ENCODE data around the gene RANBP2.

Gene RANBP2

GRCh38 chr2:108778857-108779256, 59.6 kb downstream of the RANBP2 start:
- H4K20me1 ChIP-seq (ENCODE audit: control insufficient read depth, insufficient read depth, low read depth, low read length) = no peaks in the 10 kb centered on the region
- peaks cover 34% of the 10 kb centered on the region for H3K79me2 ChIP-seq (ENCODE audit: control insufficient read depth, low read length)
- peaks cover 70% of the 10 kb centered on the region for H3K36me3 ChIP-seq (ENCODE audit: control insufficient read depth, low read length)
- no peak for TF ChIP-seq CTCF (IDR thresholded peaks at IDR 0.05; ENCODE audit: low read depth, low read length, poor library complexity, severe bottlenecking)
- TF ChIP-seq EZH2phosphoT487 (IDR thresholded peaks at IDR 0.05; ENCODE audit: borderline replicate concordance, low read length) = no peak
- no peaks in the 10 kb centered on the region for H3K27me3 ChIP-seq (ENCODE audit: control insufficient read depth, low read length)
- peaks cover 86% of the 10 kb centered on the region for H3K4me1 ChIP-seq (ENCODE audit: control insufficient read depth, low read length)
- H3K9me2 ChIP-seq (replicated peaks; ENCODE audit: control insufficient read depth, low read length) = no peaks in the 10 kb centered on the region
- H3K27ac ChIP-seq (ENCODE audit: low read depth, low read length) = peak overlapping the region; percentile 98
- H3K4me2 ChIP-seq (ENCODE audit: low read length) = peak overlapping the region; percentile 76
- H3K4me3 ChIP-seq (ENCODE audit: low read length) = peak overlapping the region; percentile 57; the same call in 1 of the 2 replicates
- no peaks in the 10 kb centered on the region for H3K9me3 ChIP-seq (ENCODE audit: control insufficient read depth, insufficient read depth, low read length)
- H3F3A ChIP-seq (ENCODE audit: control insufficient read depth, insufficient read depth) = peaks cover 31% of the 10 kb centered on the region

GRCh38 chr2:108786008-108786353, 66.7 kb downstream of the RANBP2 start:
- peaks cover 9% of the 10 kb centered on the region for H3F3A ChIP-seq (ENCODE audit: control insufficient read depth, insufficient read depth)
- TF ChIP-seq EZH2phosphoT487 (IDR thresholded peaks at IDR 0.05; ENCODE audit: borderline replicate concordance, low read length) = no peak
- peak overlapping the region; percentile 88 for H3K4me2 ChIP-seq (ENCODE audit: low read length)
- H3K27ac ChIP-seq (ENCODE audit: low read depth, low read length) = peak overlapping the region; percentile 82
- peaks cover 50% of the 10 kb centered on the region for H3K4me1 ChIP-seq (ENCODE audit: control insufficient read depth, low read length)
- H3K36me3 ChIP-seq (ENCODE audit: control insufficient read depth, low read length) = peaks cover 63% of the 10 kb centered on the region
- no peaks in the 10 kb centered on the region for H3K9me3 ChIP-seq (ENCODE audit: control insufficient read depth, insufficient read depth, low read length)
- no peaks in the 10 kb centered on the region for H3K9me2 ChIP-seq (replicated peaks; ENCODE audit: control insufficient read depth, low read length)
- peaks cover 46% of the 10 kb centered on the region for H3K79me2 ChIP-seq (ENCODE audit: control insufficient read depth, low read length)
- no peaks in the 10 kb centered on the region for H4K20me1 ChIP-seq (ENCODE audit: control insufficient read depth, insufficient read depth, low read depth, low read length)
- peak overlapping the region; percentile 89 for H3K4me3 ChIP-seq (ENCODE audit: low read length)
- H3K27me3 ChIP-seq (ENCODE audit: control insufficient read depth, low read length) = no peaks in the 10 kb centered on the region

- Histone ChIP-seq H4K20me1 (ENCODE audit: control insufficient read depth, insufficient read depth, low read depth, low read length) (no peaks in the 10 kb centered on the region), H3K9me3 (ENCODE audit: control insufficient read depth, insufficient read depth, low read length) (no peaks in the 10 kb centered on the region), H3K9me2 (replicated peaks; ENCODE audit: control insufficient read depth, low read length) (no peaks in the 10 kb centered on the region), H3K79me2 (ENCODE audit: control insufficient read depth, low read length) (peaks cover 46% of the 10 kb centered on the region), H3K4me2 (ENCODE audit: low read length) (peak within 1 kb of the TSS; percentile 88), H3K27me3 (ENCODE audit: control insufficient read depth, low read length) (no peaks in the 10 kb centered on the region), H3K27ac (ENCODE audit: low read depth, low read length) (peak within 1 kb of the TSS; percentile 82), H3K4me1 (ENCODE audit: control insufficient read depth, low read length) (peaks cover 46% of the 10 kb centered on the region), H3F3A (ENCODE audit: control insufficient read depth, insufficient read depth) (peaks cover 9% of the 10 kb centered on the region), H3K36me3 (ENCODE audit: control insufficient read depth, low read length) (peaks cover 65% of the 10 kb centered on the region), H3K4me3 (ENCODE audit: low read length) (peak within 1 kb of the TSS; percentile 89)
- TF ChIP-seq CTCF (IDR thresholded peaks at IDR 0.05; ENCODE audit: low read depth, low read length, poor library complexity, severe bottlenecking) (no peak), EZH2phosphoT487 (IDR thresholded peaks at IDR 0.05; ENCODE audit: borderline replicate concordance, low read length) (no peak)
These were observed 67.3 kb downstream of the RANBP2 start, which contains the start of gene CCDC138 for GRCh38 chr2:108786354-108787215. CCDC138 (plus strand) TSS chr2:108786771; CDS start chr2:108786823, 52 bp downstream.

- H4K20me1 ChIP-seq (ENCODE audit: control insufficient read depth, insufficient read depth, low read depth, low read length) = no peaks in the 10 kb centered on the region
- peak overlapping the region; percentile 89 for H3K4me3 ChIP-seq (ENCODE audit: low read length)
- H3K79me2 ChIP-seq (ENCODE audit: control insufficient read depth, low read length) = peaks cover 50% of the 10 kb centered on the region
- peak overlapping the region; percentile 82 for H3K27ac ChIP-seq (ENCODE audit: low read depth, low read length)
- peaks cover 9% of the 10 kb centered on the region for H3F3A ChIP-seq (ENCODE audit: control insufficient read depth, insufficient read depth)
- peaks cover 40% of the 10 kb centered on the region for H3K4me1 ChIP-seq (ENCODE audit: control insufficient read depth, low read length)
- TF ChIP-seq CTCF (IDR thresholded peaks at IDR 0.05; ENCODE audit: low read depth, low read length, poor library complexity, severe bottlenecking) (no peak), EZH2phosphoT487 (IDR thresholded peaks at IDR 0.05; ENCODE audit: borderline replicate concordance, low read length) (no peak)
- H3K9me3 ChIP-seq (ENCODE audit: control insufficient read depth, insufficient read depth, low read length) = no peaks in the 10 kb centered on the region
- H3K4me2 ChIP-seq (ENCODE audit: low read length) = peak overlapping the region; percentile 88
- H3K9me2 ChIP-seq (replicated peaks; ENCODE audit: control insufficient read depth, low read length) = no peaks in the 10 kb centered on the region
- no peaks in the 10 kb centered on the region for H3K27me3 ChIP-seq (ENCODE audit: control insufficient read depth, low read length)
- H3K36me3 ChIP-seq (ENCODE audit: control insufficient read depth, low read length) = peaks cover 67% of the 10 kb centered on the region
These were observed 67.9 kb downstream of the RANBP2 start for GRCh38 chr2:108787216-108787541.
